ENCODE measurements around the gene ZNF280B. TPM values are rescaled to one million over a fixed set of nuclear protein-coding genes. Genes with fewer than 3 reads are reported as not detected.

Gene ZNF280B
- total and polyA plus RNA-seq, 10 of the 15 experiments (the other 5 are each of a cell fraction or from before 2014, with no cell fraction given) = 0.28 to 2.2 (median 1.1) TPM

- Histone ChIP-seq H3K9me3 (replicated peaks; ENCODE audit: control insufficient read depth, insufficient read depth, low read length) (no peaks in the 10 kb centered on the region), H3K4me2 (ENCODE audit: control insufficient read depth, insufficient read depth) (no peak overlapping the region), H3K36me3 (ENCODE audit: control insufficient read depth in 2 of 2, insufficient read depth in 2 of 2, low read length in 1 of 2) (no peaks in the 10 kb centered on the region), H4K20me1 (ENCODE audit: control insufficient read depth, insufficient read depth) (no peaks in the 10 kb centered on the region), H3K27me3 (replicated peaks in 1 of 2; ENCODE audit: control insufficient read depth in 2 of 2, insufficient read depth in 2 of 2, low read length in 1 of 2) (no peaks in the 10 kb centered on the region), H3K4me1 (ENCODE audit: control insufficient read depth, insufficient read depth, low read length) (0 out of 2 replicates have a peak, but pooled peaks cover 4% of the 10 kb centered on the region), H3K27ac (ENCODE audit: control insufficient read depth, insufficient read depth) (no peak overlapping the region), H3K9ac (ENCODE audit: control insufficient read depth, insufficient read depth, low read length) (no peak overlapping the region), H3K4me3 (no peak overlapping the region), H2AFZ (ENCODE audit: control insufficient read depth, low read depth, low read length) (no peak overlapping the region), H3K79me2 (ENCODE audit: control insufficient read depth, insufficient read depth, low read length) (no peaks in the 10 kb centered on the region)
- 38% methylated on average over 8 of the region's 8 CpGs for WGBS (ENCODE audit: insufficient coverage, insufficient replicate concordance, low lambda C conversion rate, missing lambda C conversion rate)
- in situ Hi-C loops (cut with MboI) (no loop called here), intact Hi-C loops (cut with micrococcal nuclease; ENCODE audit: unreplicated experiment) (loop anchor here (10.0 kb wide), 1 partner anchor 129 kb away; no protein-coding TSS in a partner anchor)
- FAIRE-seq (no peak), ATAC-seq (no peak), DNase-seq (ENCODE audit: low read depth, low spot score) (no peak)
- ChIA-PET RAD21 (ENCODE audit: unreplicated experiment) (interaction anchor here (0.7 to 1.5 kb wide), 7 partner anchors 88 to 197 kb away, joined by 3 to 7 read pairs (median 3); no protein-coding TSS in a partner anchor), POLR2A (no interaction called here), CTCF (interaction anchor here (0.6 to 3.5 kb wide), 10 partner anchors 20 to 510 kb away, joined by 3 to 21 read pairs (median 3); partner anchors contain the start of gene ZNF280B), SMC1A (ENCODE audit: uncharacterized antibody, unreplicated experiment) (interaction anchor here (0.8 to 1.8 kb wide), 7 partner anchors 15 to 123 kb away, joined by 3 to 7 read pairs (median 3); partner anchors contain the start of gene ZNF280B)
- TF ChIP-seq BHLHE40 (IDR thresholded peaks at IDR 0.05; ENCODE audit: borderline replicate concordance in 1 of 2, low read depth in 2 of 2, low read length in 1 of 2) (no peak; a peak in 1 of 4 replicates), BCL11A (IDR thresholded peaks at IDR 0.05; ENCODE audit: low read depth, low read length) (0 out of 2 replicates have a peak, but pooled peaks have one; percentile 28), TCF7 (IDR thresholded peaks at IDR 0.05; ENCODE audit: borderline replicate concordance) (no peak), NR2F1 (conservative IDR thresholded peaks at IDR 0.05) (peak; percentile 42; the same call in 1 of the 2 replicates), POU2F2 (IDR thresholded peaks at IDR 0.05; ENCODE audit: borderline replicate concordance, low read depth, low read length) (no peak), CREB1 (IDR thresholded peaks at IDR 0.05; ENCODE audit: low read depth) (no peak), ZNF207 (IDR thresholded peaks at IDR 0.05; ENCODE audit: borderline replicate concordance) (no peak), MTA2 (IDR thresholded peaks at IDR 0.05; ENCODE audit: low read depth) (peak; percentile 75), STAT3 (IDR thresholded peaks at IDR 0.05; ENCODE audit: low read depth, low read length) (no peak), MEF2B (IDR thresholded peaks at IDR 0.05; ENCODE audit: partially characterized antibody, poor library complexity, severe bottlenecking) (no peak), EP300 (IDR thresholded peaks at IDR 0.05; ENCODE audit: borderline replicate concordance in 1 of 2, control insufficient read depth in 1 of 2, low read depth in 2 of 2, low read length in 2 of 2) (no peak)
- BruUV-seq (replicated peaks) = no TSS peak
These were observed 45.4 kb upstream of the ZNF280B start for GRCh38 chr22:22553735-22554586.

Measured in GM12878 (cell line).